Endodermal cell (in vitro differentiated cells): ENCODE measurements around the gene ACOT12. TPM values are rescaled to one million over a fixed set of nuclear protein-coding genes. Genes with fewer than 3 reads are reported as not detected.

Experiments used
- DNase-seq: peaks from one replicate; pipeline ENCODE4 v3.0.0-alpha.2; 2017
- H3K27ac ChIP-seq: 2 replicates; pipeline ENCODE4 v1.5.1; 2013; ENCODE audit warnings: mild to moderate bottlenecking, low read depth, low read length, moderate library complexity
- H3K27me3 ChIP-seq: 2 replicates; pipeline ENCODE4 v1.6.1; 2013; ENCODE audit warnings: mild to moderate bottlenecking, low read length, moderate library complexity; ENCODE audit not compliant: insufficient read depth, control insufficient read depth, poor library complexity, severe bottlenecking
- H3K36me3 ChIP-seq: 2 replicates; pipeline ENCODE4 v1.7.0; 2013; ENCODE audit warnings: mild to moderate bottlenecking, low read length, moderate library complexity; ENCODE audit not compliant: control insufficient read depth, insufficient read depth
- H3K4me1 ChIP-seq: one replicate; pipeline ENCODE4 v1.7.0; 2013; ENCODE audit warnings: low read length; ENCODE audit not compliant: control insufficient read depth, insufficient read depth
- H3K4me3 ChIP-seq: 2 replicates; pipeline ENCODE4 v1.5.1; 2013; ENCODE audit warnings: mild to moderate bottlenecking, low read length, moderate library complexity
- H3K9ac ChIP-seq: 2 replicates; pipeline ENCODE4 v1.6.1; 2013; ENCODE audit warnings: mild to moderate bottlenecking, low read length, moderate library complexity; ENCODE audit not compliant: poor library complexity, severe bottlenecking; ENCODE audit errors: extremely low read depth
- H3K9me3 ChIP-seq: 2 replicates; pipeline ENCODE4 v1.6.1; 2013; ENCODE audit warnings: mild to moderate bottlenecking, low read length, moderate library complexity; ENCODE audit not compliant: control insufficient read depth
- H3K27ac Mint-ChIP-seq: 2 replicates; pipeline ENCODE4 v1.8.0; 2020; ENCODE audit warnings: mixed read lengths
- H3K27me3 Mint-ChIP-seq: 2 replicates; pipeline ENCODE4 v1.8.0; 2021; ENCODE audit warnings: mild to moderate bottlenecking, mixed read lengths; ENCODE audit not compliant: insufficient read depth
- H3K36me3 Mint-ChIP-seq: 2 replicates; pipeline ENCODE4 v1.8.0; 2020; ENCODE audit warnings: low read depth, mixed read lengths
- H3K4me1 Mint-ChIP-seq: 2 replicates; pipeline ENCODE4 v1.8.0; 2020; ENCODE audit warnings: mixed read lengths
- H3K4me3 Mint-ChIP-seq: 2 replicates; pipeline ENCODE4 v1.8.0; 2020; ENCODE audit warnings: mild to moderate bottlenecking, moderate library complexity, mixed read lengths
- H3K9me3 Mint-ChIP-seq: 2 replicates; pipeline ENCODE4 v1.8.0; 2020; ENCODE audit warnings: mild to moderate bottlenecking, mixed read lengths
- CTCF ChIP-seq: fragments of 200-600 bp; sonication (generic); conservative IDR thresholded peaks from 2 replicates; pipeline ENCODE4 v1.5.0; 2021; ENCODE audit warnings: antibody characterized with exemption, mild to moderate bottlenecking
- WGBS, 2 experiments: methylation state at CpG; one replicate each; pipeline versions ENCODE4 v1.1.5 to v1.1.7; 2013; ENCODE audit warnings: missing lambda C conversion rate in 2 of 2, mixed read lengths in 1 of 2; ENCODE audit not compliant: insufficient coverage in 1 of 2, insufficient read length in 1 of 2; 5-methylcytosine and 5-hydroxymethylcytosine counted together
- total RNA-seq, 2 donors: library from RNA; stranded (reverse); fragmentation: NEBNext Ultra II Directional in 1 of 2; extraction: Animal tissue kit (Norgen Biotek cat#: 25700) in 1 of 2; gene quantifications; 2 replicates in 1 of 2; 3 replicates in 1 of 2; pipeline ENCODE4 v1.2.1, GENCODE V29; 2021

ACOT12 gene
- total RNA-seq, 2 donors from 2014 or later, result 0.42 TPM; not detected in 1

GRCh38 chr5:81336556-81336955, 57.4 kb downstream of the ACOT12 start:
- Mint-ChIP-seq H3K36me3 (no peaks in the 10 kb centered on the region), H3K27ac (no peak overlapping the region), H3K4me3 (no peak overlapping the region), H3K9me3 (no peaks in the 10 kb centered on the region), H3K27me3 (no peaks in the 10 kb centered on the region), H3K4me1 (no peaks in the 10 kb centered on the region)
- Histone ChIP-seq H3K4me1 (no peaks in the 10 kb centered on the region), H3K36me3 (no peaks in the 10 kb centered on the region), H3K9ac (no peak overlapping the region), H3K27ac (no peak overlapping the region), H3K9me3 (no peaks in the 10 kb centered on the region), H3K4me3 (no peak overlapping the region), H3K27me3 (no peaks in the 10 kb centered on the region)
- DNase-seq, result no peak
- no CpG with 5 or more reads among the region's 1 CpG for WGBS, 2 experiments
- no peak for TF ChIP-seq CTCF

- no peak for TF ChIP-seq CTCF
- no peaks in the 10 kb centered on the region for H3K36me3 ChIP-seq
- no peak overlapping the region for H3K9ac ChIP-seq
- no peaks in the 10 kb centered on the region for H3K9me3 ChIP-seq
- no peak overlapping the region for H3K4me3 Mint-ChIP-seq
- no peak overlapping the region for H3K27ac ChIP-seq
- H3K9me3 Mint-ChIP-seq, result no peaks in the 10 kb centered on the region
- H3K27me3 ChIP-seq, result no peaks in the 10 kb centered on the region
- H3K4me3 ChIP-seq, result no peak overlapping the region
- no peaks in the 10 kb centered on the region for H3K4me1 Mint-ChIP-seq
- DNase-seq, result no peak
- H3K27ac Mint-ChIP-seq, result no peak overlapping the region
- H3K36me3 Mint-ChIP-seq, result no peaks in the 10 kb centered on the region
- H3K4me1 ChIP-seq, result no peaks in the 10 kb centered on the region
- no peaks in the 10 kb centered on the region for H3K27me3 Mint-ChIP-seq
- 82 to 89% methylated on average over 1 to 2 of the region's 2 CpGs for WGBS, 2 experiments
These were observed 58.0 kb downstream of the ACOT12 start for GRCh38 chr5:81335946-81336345.

GRCh38 chr5:81334304-81335061, 59.5 kb downstream of the ACOT12 start:
- Mint-ChIP-seq H3K4me1 (no peaks in the 10 kb centered on the region), H3K27ac (no peak overlapping the region), H3K27me3 (no peaks in the 10 kb centered on the region), H3K36me3 (no peaks in the 10 kb centered on the region), H3K4me3 (no peak overlapping the region), H3K9me3 (no peaks in the 10 kb centered on the region)
- Histone ChIP-seq H3K27ac (no peak overlapping the region), H3K9me3 (no peaks in the 10 kb centered on the region), H3K4me3 (no peak overlapping the region), H3K27me3 (no peaks in the 10 kb centered on the region), H3K4me1 (no peaks in the 10 kb centered on the region), H3K36me3 (no peaks in the 10 kb centered on the region), H3K9ac (no peak overlapping the region)
- no peak for DNase-seq
- no peak for TF ChIP-seq CTCF
- WGBS, 2 experiments, result 91 to 100% methylated on average over 3 to 13 of the region's 14 CpGs
